Muscle layer of duodenum (tissue), 2 donors: ENCODE data around the gene TENT4A.

ENCODE experiments used
- H3K27ac ChIP-seq: one replicate; pipeline ENCODE4 v1.7.0; 2013; ENCODE audit warnings: mild to moderate bottlenecking, low read length
- H3K27me3 ChIP-seq: one replicate; pipeline ENCODE4 v1.7.0; 2013; ENCODE audit warnings: low read depth, mild to moderate bottlenecking, control low read depth, low read length
- H3K36me3 ChIP-seq, 2 donors: one replicate each; pipeline ENCODE4 v1.7.0; 2013; ENCODE audit warnings: low read length in 2 of 2, control low read depth in 1 of 2, mild to moderate bottlenecking in 1 of 2; ENCODE audit not compliant: insufficient read depth in 2 of 2, control insufficient read depth in 1 of 2
- H3K4me1 ChIP-seq, 2 donors: one replicate each; pipeline ENCODE4 v1.7.0; 2013; ENCODE audit warnings: low read length in 2 of 2, mild to moderate bottlenecking in 2 of 2, control low read depth in 1 of 2, moderate library complexity in 1 of 2; ENCODE audit not compliant: insufficient read depth in 2 of 2, control insufficient read depth in 1 of 2
- H3K4me3 ChIP-seq, 2 donors: one replicate each; pipeline ENCODE4 v1.7.0; 2013; ENCODE audit warnings: low read length in 2 of 2, low read depth in 1 of 2, mild to moderate bottlenecking in 1 of 2
- H3K9me3 ChIP-seq, 2 donors: one replicate each; pipeline ENCODE4 v1.7.0; 2013; ENCODE audit warnings: low read length in 2 of 2, control low read depth in 1 of 2, mild to moderate bottlenecking in 1 of 2; ENCODE audit not compliant: control insufficient read depth in 1 of 2
- donor health status: healthy.

The TENT4A gene

GRCh38 chr5:6727231-6727630 lies 14.0 kb downstream of the TENT4A start:
- peaks cover 25 to 62% of the 10 kb centered on the region in 2 donors for H3K4me1 ChIP-seq
- H3K4me3 ChIP-seq: no peak overlapping the region
- no peaks in the 10 kb centered on the region for H3K36me3 ChIP-seq
- no peaks in the 10 kb centered on the region for H3K9me3 ChIP-seq
- H3K27ac ChIP-seq: no peak overlapping the region
- no peaks in the 10 kb centered on the region for H3K27me3 ChIP-seq

DNA sequence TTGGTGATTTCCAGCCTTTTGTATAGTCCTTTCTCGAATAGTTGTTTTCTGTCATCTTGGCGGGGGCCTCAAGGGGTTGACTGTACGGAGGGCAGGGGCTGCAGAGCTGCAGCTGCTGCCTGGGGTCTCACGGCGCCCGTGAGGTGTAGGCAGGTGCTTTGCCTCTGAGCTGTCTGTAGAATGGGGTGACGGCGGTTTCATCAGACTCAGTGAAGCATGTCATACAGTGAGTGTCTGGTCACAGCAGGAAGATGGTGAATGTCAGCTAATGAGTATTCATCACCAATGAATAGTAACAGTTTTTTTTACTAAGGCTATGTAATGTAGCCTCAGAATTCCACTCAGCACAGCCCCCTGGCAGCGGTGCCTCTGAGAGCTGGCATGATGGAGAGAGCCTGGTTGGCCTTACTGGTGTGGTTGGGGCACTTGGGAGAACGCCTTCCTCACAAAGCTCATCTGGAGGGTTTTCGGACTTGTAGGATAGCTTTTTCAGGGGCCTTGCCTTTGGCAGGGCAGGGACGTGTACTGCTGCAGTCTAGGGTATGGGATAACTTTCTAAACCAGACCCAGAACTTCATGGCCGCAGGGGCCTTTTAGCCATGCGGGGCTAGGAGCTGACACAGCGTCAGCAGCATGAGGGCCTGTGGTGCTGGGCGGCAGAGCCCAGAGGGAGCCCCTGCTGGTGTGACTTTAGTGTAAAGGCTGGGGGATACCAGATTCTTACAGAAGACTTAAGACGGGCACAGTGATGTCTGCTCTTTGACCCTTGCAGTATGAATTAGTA lies 15.0 kb downstream of the TENT4A start:
- no peaks in the 10 kb centered on the region for H3K36me3 ChIP-seq
- H3K4me3 ChIP-seq: no peak overlapping the region
- H3K27me3 ChIP-seq: no peaks in the 10 kb centered on the region
- H3K4me1 ChIP-seq: peaks cover 29 to 62% of the 10 kb centered on the region in 2 donors
- H3K27ac ChIP-seq: no peak overlapping the region
- no peaks in the 10 kb centered on the region for H3K9me3 ChIP-seq

- Histone ChIP-seq H3K9me3 (no peaks in the 10 kb centered on the region), H3K4me1 (peaks cover 31 to 62% of the 10 kb centered on the region in 2 donors), H3K36me3 (no peaks in the 10 kb centered on the region), H3K27ac (no peak overlapping the region), H3K27me3 (no peaks in the 10 kb centered on the region), H3K4me3 (no peak overlapping the region)
These were observed 15.6 kb downstream of the TENT4A start for GRCh38 chr5:6728795-6729183.

DNA sequence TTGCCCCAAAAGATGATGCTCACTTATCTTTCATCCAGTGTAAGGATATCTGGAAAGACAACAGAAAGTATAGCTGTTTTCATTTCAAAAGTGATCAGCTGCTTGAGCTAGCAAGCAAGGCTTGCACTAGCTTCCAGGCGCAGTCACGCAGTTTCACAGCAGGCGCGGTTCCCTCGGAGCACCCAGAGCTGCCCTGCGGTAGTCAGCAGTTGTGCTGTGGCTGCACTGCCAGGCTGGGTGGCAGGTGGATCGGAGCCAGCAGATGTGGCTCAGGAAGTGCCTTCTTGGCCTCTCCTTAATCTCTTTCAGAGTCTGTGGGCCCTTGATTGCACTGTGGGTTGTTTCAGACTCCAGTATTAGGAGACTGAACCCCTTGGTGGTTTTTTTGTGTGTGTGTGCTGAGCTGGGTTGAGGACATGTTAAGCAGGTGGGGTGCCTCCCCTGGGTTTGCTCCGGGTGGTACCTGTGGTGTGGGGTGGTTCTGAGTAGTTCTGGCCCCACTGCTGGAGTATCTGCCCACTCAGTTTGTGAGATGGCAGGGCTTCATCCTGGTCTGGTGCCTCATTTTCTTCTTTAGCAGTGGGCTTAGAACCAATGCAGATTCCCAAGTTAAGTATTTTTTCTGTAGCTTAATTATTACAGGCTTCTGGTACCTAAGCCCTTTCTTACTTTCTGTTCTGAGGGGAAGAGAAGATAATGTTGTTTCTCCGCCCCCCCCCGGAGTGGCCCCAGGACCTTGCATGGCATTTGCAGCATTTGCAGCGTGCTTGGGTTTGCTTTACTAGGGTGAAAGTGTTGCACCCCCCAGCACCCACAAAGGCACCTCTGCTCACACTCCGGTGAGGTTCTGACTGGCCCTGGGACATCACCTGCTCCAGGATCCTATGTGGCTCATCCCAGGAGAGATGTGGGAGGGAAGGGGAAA lies 16.4 kb downstream of the TENT4A start:
- Histone ChIP-seq H3K4me3 (no peak overlapping the region), H3K9me3 (no peaks in the 10 kb centered on the region), H3K4me1 (peaks cover 31 to 66% of the 10 kb centered on the region in 2 donors), H3K27me3 (no peaks in the 10 kb centered on the region), H3K36me3 (no peaks in the 10 kb centered on the region), H3K27ac (no peak overlapping the region)

GRCh38 chr5:6730407-6730806 lies 17.2 kb downstream of the TENT4A start:
- Histone ChIP-seq H3K27ac (no peak overlapping the region), H3K4me3 (no peak overlapping the region), H3K27me3 (no peaks in the 10 kb centered on the region), H3K36me3 (no peaks in the 10 kb centered on the region), H3K9me3 (no peaks in the 10 kb centered on the region), H3K4me1 (peaks cover 31 to 72% of the 10 kb centered on the region in 2 donors)

GRCh38 chr5:6730807-6731206 lies 17.6 kb downstream of the TENT4A start:
- no peaks in the 10 kb centered on the region for H3K9me3 ChIP-seq
- H3K36me3 ChIP-seq: no peaks in the 10 kb centered on the region
- H3K27ac ChIP-seq: no peak overlapping the region
- no peak overlapping the region for H3K4me3 ChIP-seq
- H3K4me1 ChIP-seq: peaks cover 31 to 73% of the 10 kb centered on the region in 2 donors
- H3K27me3 ChIP-seq: no peaks in the 10 kb centered on the region

- no peaks in the 10 kb centered on the region for H3K27me3 ChIP-seq
- peaks cover 31 to 73% of the 10 kb centered on the region in 2 donors for H3K4me1 ChIP-seq
- peak overlapping the region in 1 of 2 donors; percentile 8 for H3K4me3 ChIP-seq
- H3K9me3 ChIP-seq: no peaks in the 10 kb centered on the region
- H3K36me3 ChIP-seq: no peaks in the 10 kb centered on the region
- peak overlapping the region; percentile 76 for H3K27ac ChIP-seq
These were observed 18.4 kb downstream of the TENT4A start for GRCh38 chr5:6731465-6732237.

GRCh38 chr5:6732634-6733410 lies 19.6 kb downstream of the TENT4A start:
- H3K4me3 ChIP-seq: peak overlapping the region in 1 of 2 donors; percentile 8
- H3K4me1 ChIP-seq: peaks cover 31 to 64% of the 10 kb centered on the region in 2 donors
- H3K36me3 ChIP-seq: peaks cover 4% of the 10 kb centered on the region in 2 donors
- H3K27me3 ChIP-seq: no peaks in the 10 kb centered on the region
- peak overlapping the region; percentile 76 for H3K27ac ChIP-seq
- H3K9me3 ChIP-seq: no peaks in the 10 kb centered on the region

GRCh38 chr5:6733411-6734242 lies 20.4 kb downstream of the TENT4A start:
- peaks cover 31 to 56% of the 10 kb centered on the region in 2 donors for H3K4me1 ChIP-seq
- H3K36me3 ChIP-seq: peaks cover 11 to 12% of the 10 kb centered on the region in 2 donors
- H3K4me3 ChIP-seq: no peak overlapping the region
- no peaks in the 10 kb centered on the region for H3K9me3 ChIP-seq
- H3K27me3 ChIP-seq: no peaks in the 10 kb centered on the region
- H3K27ac ChIP-seq: no peak overlapping the region

DNA sequence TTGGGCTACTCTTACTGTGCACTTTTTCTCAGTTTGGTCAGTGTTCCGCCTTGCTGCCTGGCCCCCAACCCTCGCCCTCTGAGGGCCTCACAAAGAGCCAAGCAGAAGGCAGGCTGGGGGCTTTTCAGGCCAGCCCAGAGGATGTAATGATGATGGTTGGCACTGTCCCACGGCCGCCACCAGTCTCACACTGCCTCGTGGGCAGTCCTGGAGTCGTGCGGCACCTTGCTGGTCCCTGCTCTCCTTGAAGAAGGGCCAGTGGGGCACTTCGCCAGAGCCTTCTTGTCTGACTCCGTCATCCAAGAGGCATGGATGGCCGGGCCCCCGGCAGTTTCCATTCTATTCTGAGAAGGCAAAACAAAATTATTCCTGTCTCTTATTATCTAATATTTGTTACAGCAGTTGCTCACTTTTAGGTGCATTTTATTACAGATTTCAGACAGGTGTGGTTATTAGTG lies 21.0 kb downstream of the TENT4A start:
- H3K9me3 ChIP-seq: no peaks in the 10 kb centered on the region
- H3K36me3 ChIP-seq: peaks cover 13 to 19% of the 10 kb centered on the region in 2 donors
- no peaks in the 10 kb centered on the region for H3K27me3 ChIP-seq
- H3K27ac ChIP-seq: no peak overlapping the region
- H3K4me1 ChIP-seq: peaks cover 31 to 50% of the 10 kb centered on the region in 2 donors
- H3K4me3 ChIP-seq: no peak overlapping the region
